ENCODE data around the gene HRK.

Gene HRK

DNA sequence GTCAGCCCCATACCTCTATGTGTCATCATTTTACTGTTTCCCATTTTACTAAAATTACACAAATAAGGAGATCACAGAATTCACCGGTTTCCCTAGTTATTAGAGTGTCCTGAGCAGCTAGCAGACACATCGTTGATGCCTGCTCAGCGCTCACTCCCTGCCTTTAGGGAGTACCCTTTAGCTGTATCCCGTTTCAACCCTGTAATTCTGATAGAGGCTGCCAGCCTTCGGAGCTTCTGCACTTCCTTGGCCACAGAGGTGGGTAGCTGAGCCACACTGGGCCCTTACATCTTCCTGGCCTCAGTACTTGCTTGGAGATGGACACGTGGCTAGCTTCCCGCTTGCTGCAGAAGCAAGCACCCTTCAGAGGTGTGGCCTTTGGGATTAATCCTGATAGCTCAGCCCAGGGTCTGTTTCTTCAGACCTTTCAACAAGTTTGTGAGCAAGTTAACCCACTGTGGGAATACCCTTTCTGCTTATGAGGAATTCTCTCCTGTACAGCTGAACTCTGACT, 15.2 kb upstream of the HRK start:
- Histone ChIP-seq H3K27ac (ENCODE audit: low read length) (no peak overlapping the region), H3K27me3 (ENCODE audit: low read depth, low read length) (peaks cover 5% of the 10 kb centered on the region), H3K9me3 (ENCODE audit: control insufficient read depth in 1 of 2, low read length in 2 of 2) (peaks cover 0 to 3% of the 10 kb centered on the region in 2 donors), H3K4me3 (ENCODE audit: low read depth in 1 of 2, low read length in 2 of 2) (no peak overlapping the region), H3K4me1 (ENCODE audit: control insufficient read depth in 1 of 2, insufficient read depth in 2 of 2, low read length in 2 of 2) (no peaks in the 10 kb centered on the region), H3K36me3 (ENCODE audit: control insufficient read depth in 1 of 2, insufficient read depth in 2 of 2, low read length in 2 of 2) (no peaks in the 10 kb centered on the region)

GRCh38 chr12:116894913-116895312, 13.7 kb upstream of the HRK start:
- no peak overlapping the region for H3K4me3 ChIP-seq (ENCODE audit: low read depth in 1 of 2, low read length in 2 of 2)
- H3K36me3 ChIP-seq (ENCODE audit: control insufficient read depth in 1 of 2, insufficient read depth in 2 of 2, low read length in 2 of 2) = no peaks in the 10 kb centered on the region
- H3K9me3 ChIP-seq (ENCODE audit: control insufficient read depth in 1 of 2, low read length in 2 of 2) = peaks cover 0 to 3% of the 10 kb centered on the region in 2 donors
- no peak overlapping the region for H3K27ac ChIP-seq (ENCODE audit: low read length)
- H3K4me1 ChIP-seq (ENCODE audit: control insufficient read depth in 1 of 2, insufficient read depth in 2 of 2, low read length in 2 of 2) = no peaks in the 10 kb centered on the region
- H3K27me3 ChIP-seq (ENCODE audit: low read depth, low read length) = no peaks in the 10 kb centered on the region

GRCh38 chr12:116892349-116893140, 11.3 kb upstream of the HRK start:
- no peaks in the 10 kb centered on the region for H3K4me1 ChIP-seq (ENCODE audit: control insufficient read depth in 1 of 2, insufficient read depth in 2 of 2, low read length in 2 of 2)
- H3K9me3 ChIP-seq (ENCODE audit: control insufficient read depth in 1 of 2, low read length in 2 of 2) = peaks cover 0 to 3% of the 10 kb centered on the region in 2 donors
- no peaks in the 10 kb centered on the region for H3K27me3 ChIP-seq (ENCODE audit: low read depth, low read length)
- H3K27ac ChIP-seq (ENCODE audit: low read length) = no peak overlapping the region
- no peaks in the 10 kb centered on the region for H3K36me3 ChIP-seq (ENCODE audit: control insufficient read depth in 1 of 2, insufficient read depth in 2 of 2, low read length in 2 of 2)
- no peak overlapping the region for H3K4me3 ChIP-seq (ENCODE audit: low read depth in 1 of 2, low read length in 2 of 2)

DNA sequence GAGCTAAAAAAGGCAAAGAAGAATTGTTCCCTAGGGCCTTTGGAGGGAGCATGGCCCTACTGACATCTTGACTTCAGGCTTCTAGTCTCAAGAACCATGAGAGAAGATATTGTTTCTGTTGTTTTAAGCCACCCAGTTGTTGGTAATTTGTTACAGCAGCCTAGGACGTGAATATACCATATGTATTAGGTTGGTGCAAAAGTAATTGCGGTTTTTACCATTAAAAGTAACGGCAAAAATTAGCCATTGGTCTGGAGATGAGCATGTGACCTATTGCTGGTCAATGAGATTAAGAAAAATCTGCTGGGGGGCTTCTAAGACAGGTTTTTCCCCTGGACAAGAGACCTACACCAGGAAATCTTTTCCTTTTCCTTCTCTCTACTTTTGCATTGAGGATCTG, 9.8 kb upstream of the HRK start:
- no peaks in the 10 kb centered on the region for H3K27me3 ChIP-seq (ENCODE audit: low read depth, low read length)
- no peak overlapping the region for H3K27ac ChIP-seq (ENCODE audit: low read length)
- no peaks in the 10 kb centered on the region for H3K4me1 ChIP-seq (ENCODE audit: control insufficient read depth in 1 of 2, insufficient read depth in 2 of 2, low read length in 2 of 2)
- H3K4me3 ChIP-seq (ENCODE audit: low read depth in 1 of 2, low read length in 2 of 2) = no peak overlapping the region
- no peaks in the 10 kb centered on the region for H3K9me3 ChIP-seq (ENCODE audit: control insufficient read depth in 1 of 2, low read length in 2 of 2)
- no peaks in the 10 kb centered on the region for H3K36me3 ChIP-seq (ENCODE audit: control insufficient read depth in 1 of 2, insufficient read depth in 2 of 2, low read length in 2 of 2)

DNA sequence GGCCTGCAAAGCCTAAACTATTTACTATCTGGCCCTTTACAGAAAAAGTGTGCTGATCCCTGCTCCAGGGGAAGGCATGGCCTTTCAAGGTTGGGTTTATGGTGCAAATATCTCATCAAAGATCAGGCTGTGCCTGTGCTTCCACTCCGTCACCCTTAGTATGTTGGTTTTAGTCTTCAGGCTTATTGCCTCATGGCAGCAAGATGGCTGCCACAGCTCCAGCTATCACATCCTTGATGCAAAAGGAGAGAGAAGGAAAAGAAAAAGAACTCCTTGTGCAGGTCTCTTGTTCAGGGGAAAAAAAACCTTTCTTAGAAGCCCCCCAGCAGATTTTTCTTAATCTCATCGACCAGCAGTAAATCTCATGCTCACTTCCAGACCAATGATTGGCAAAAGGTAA, 9.1 kb upstream of the HRK start:
- H3K9me3 ChIP-seq (ENCODE audit: control insufficient read depth in 1 of 2, low read length in 2 of 2) = no peaks in the 10 kb centered on the region
- no peak overlapping the region for H3K27ac ChIP-seq (ENCODE audit: low read length)
- H3K4me1 ChIP-seq (ENCODE audit: control insufficient read depth in 1 of 2, insufficient read depth in 2 of 2, low read length in 2 of 2) = no peaks in the 10 kb centered on the region
- no peaks in the 10 kb centered on the region for H3K27me3 ChIP-seq (ENCODE audit: low read depth, low read length)
- H3K4me3 ChIP-seq (ENCODE audit: low read depth in 1 of 2, low read length in 2 of 2) = no peak overlapping the region
- H3K36me3 ChIP-seq (ENCODE audit: control insufficient read depth in 1 of 2, insufficient read depth in 2 of 2, low read length in 2 of 2) = no peaks in the 10 kb centered on the region

GRCh38 chr12:116887897-116888296, 6.7 kb upstream of the HRK start:
- peaks cover 13% of the 10 kb centered on the region for H3K27me3 ChIP-seq (ENCODE audit: low read depth, low read length)
- H3K36me3 ChIP-seq (ENCODE audit: control insufficient read depth in 1 of 2, insufficient read depth in 2 of 2, low read length in 2 of 2) = no peaks in the 10 kb centered on the region
- no peak overlapping the region for H3K27ac ChIP-seq (ENCODE audit: low read length)
- H3K9me3 ChIP-seq (ENCODE audit: control insufficient read depth in 1 of 2, low read length in 2 of 2) = no peaks in the 10 kb centered on the region
- H3K4me3 ChIP-seq (ENCODE audit: low read depth in 1 of 2, low read length in 2 of 2) = no peak overlapping the region
- no peaks in the 10 kb centered on the region for H3K4me1 ChIP-seq (ENCODE audit: control insufficient read depth in 1 of 2, insufficient read depth in 2 of 2, low read length in 2 of 2)

- Histone ChIP-seq H3K4me1 (ENCODE audit: control insufficient read depth in 1 of 2, insufficient read depth in 2 of 2, low read length in 2 of 2) (peaks cover 0 to 5% of the 10 kb centered on the region in 2 donors), H3K27ac (ENCODE audit: low read length) (no peak overlapping the region), H3K36me3 (ENCODE audit: control insufficient read depth in 1 of 2, insufficient read depth in 2 of 2, low read length in 2 of 2) (no peaks in the 10 kb centered on the region), H3K27me3 (ENCODE audit: low read depth, low read length) (peaks cover 19% of the 10 kb centered on the region), H3K4me3 (ENCODE audit: low read depth in 1 of 2, low read length in 2 of 2) (no peak overlapping the region), H3K9me3 (ENCODE audit: control insufficient read depth in 1 of 2, low read length in 2 of 2) (no peaks in the 10 kb centered on the region)
Measured at GRCh38 chr12:116887244-116887643, 6.0 kb upstream of the HRK start.

- no peak overlapping the region for H3K27ac ChIP-seq (ENCODE audit: low read length)
- no peak overlapping the region for H3K4me3 ChIP-seq (ENCODE audit: low read depth in 1 of 2, low read length in 2 of 2)
- peaks cover 4 to 19% of the 10 kb centered on the region in 2 donors for H3K4me1 ChIP-seq (ENCODE audit: control insufficient read depth in 1 of 2, insufficient read depth in 2 of 2, low read length in 2 of 2)
- peaks cover 31% of the 10 kb centered on the region for H3K27me3 ChIP-seq (ENCODE audit: low read depth, low read length)
- no peaks in the 10 kb centered on the region for H3K36me3 ChIP-seq (ENCODE audit: control insufficient read depth in 1 of 2, insufficient read depth in 2 of 2, low read length in 2 of 2)
- no peaks in the 10 kb centered on the region for H3K9me3 ChIP-seq (ENCODE audit: control insufficient read depth in 1 of 2, low read length in 2 of 2)
Measured at GRCh38 chr12:116885491-116885890, 4.2 kb upstream of the HRK start.

DNA sequence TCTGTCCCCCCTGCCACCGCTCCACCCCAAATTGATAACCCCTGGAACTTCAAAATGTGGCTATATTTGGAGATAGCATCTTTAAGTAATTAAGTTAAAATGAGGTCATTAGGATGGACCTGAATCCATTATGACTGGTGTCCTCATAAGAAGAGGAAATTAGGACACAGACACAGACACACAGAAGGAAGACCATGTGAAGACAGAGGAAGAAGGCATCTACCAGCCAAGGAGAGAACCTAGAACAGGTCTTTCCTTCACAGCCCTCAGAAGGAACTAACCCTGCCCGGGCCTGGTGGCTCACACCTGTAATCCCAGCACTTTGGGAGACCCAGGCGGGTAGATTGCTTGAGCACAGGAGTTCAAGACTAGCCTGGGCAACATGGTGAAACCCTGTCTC, 3.6 kb upstream of the HRK start:
- H3K4me3 ChIP-seq (ENCODE audit: low read depth in 1 of 2, low read length in 2 of 2) = no peak overlapping the region
- no peaks in the 10 kb centered on the region for H3K36me3 ChIP-seq (ENCODE audit: control insufficient read depth in 1 of 2, insufficient read depth in 2 of 2, low read length in 2 of 2)
- H3K27me3 ChIP-seq (ENCODE audit: low read depth, low read length) = peaks cover 37% of the 10 kb centered on the region
- no peaks in the 10 kb centered on the region for H3K9me3 ChIP-seq (ENCODE audit: control insufficient read depth in 1 of 2, low read length in 2 of 2)
- no peak overlapping the region for H3K27ac ChIP-seq (ENCODE audit: low read length)
- H3K4me1 ChIP-seq (ENCODE audit: control insufficient read depth in 1 of 2, insufficient read depth in 2 of 2, low read length in 2 of 2) = peaks cover 4 to 25% of the 10 kb centered on the region in 2 donors

DNA sequence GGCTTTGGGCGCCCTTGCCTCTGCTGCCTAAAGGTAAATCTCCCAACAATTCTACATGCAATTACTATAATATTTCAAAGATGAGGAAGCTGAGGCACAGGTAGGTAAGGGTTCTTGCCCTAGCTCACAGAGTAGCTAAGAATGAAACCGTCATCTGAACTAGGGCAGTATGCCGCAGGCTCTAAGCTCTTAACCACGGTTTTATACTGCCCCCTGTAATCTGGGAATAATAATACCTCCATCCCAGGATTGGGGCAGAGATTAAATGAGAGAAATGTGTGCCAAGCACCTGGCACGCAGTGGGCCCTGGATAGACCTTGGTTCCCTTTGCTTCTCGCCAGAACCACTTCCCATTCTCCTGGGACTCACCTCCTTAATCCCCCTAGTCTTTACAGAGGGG, 1.5 kb upstream of the HRK start:
- peaks cover 4 to 40% of the 10 kb centered on the region in 2 donors for H3K4me1 ChIP-seq (ENCODE audit: control insufficient read depth in 1 of 2, insufficient read depth in 2 of 2, low read length in 2 of 2)
- no peak overlapping the region for H3K4me3 ChIP-seq (ENCODE audit: low read depth in 1 of 2, low read length in 2 of 2)
- H3K27me3 ChIP-seq (ENCODE audit: low read depth, low read length) = peaks cover 47% of the 10 kb centered on the region
- no peaks in the 10 kb centered on the region for H3K36me3 ChIP-seq (ENCODE audit: control insufficient read depth in 1 of 2, insufficient read depth in 2 of 2, low read length in 2 of 2)
- no peak overlapping the region for H3K27ac ChIP-seq (ENCODE audit: low read length)
- H3K9me3 ChIP-seq (ENCODE audit: control insufficient read depth in 1 of 2, low read length in 2 of 2) = no peaks in the 10 kb centered on the region

DNA sequence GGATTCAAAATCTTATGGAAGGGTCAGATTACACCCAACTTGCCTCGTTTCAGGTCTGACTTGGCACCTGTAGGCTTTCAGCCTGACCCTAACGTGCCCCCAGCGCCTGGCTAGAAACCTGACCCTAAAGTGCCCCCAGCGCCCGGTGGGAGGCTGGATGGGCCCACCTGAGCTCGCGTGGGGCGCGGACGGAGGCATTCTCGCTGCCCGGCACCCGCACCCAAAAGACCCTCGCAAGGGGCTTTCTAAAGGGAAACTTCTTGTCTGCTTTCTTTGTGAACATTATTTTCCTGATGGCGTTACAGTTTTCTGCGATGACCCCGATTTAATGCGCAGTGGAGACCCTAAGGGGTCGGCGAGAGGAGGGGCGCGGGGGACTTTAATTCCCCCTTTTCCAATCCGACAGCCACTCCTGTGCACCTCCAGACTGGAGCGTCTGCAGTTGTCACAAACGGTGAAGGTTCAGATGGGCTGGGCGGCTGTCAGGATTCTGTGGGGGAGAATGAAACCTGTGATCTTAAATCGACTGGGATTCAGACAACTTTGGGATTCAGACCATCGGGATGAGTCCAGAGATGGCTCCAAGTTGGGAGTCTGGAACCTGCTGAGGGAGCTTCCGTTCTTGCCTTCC, 751 bp upstream of the HRK start:
- Histone ChIP-seq H3K9me3 (ENCODE audit: control insufficient read depth in 1 of 2, low read length in 2 of 2) (no peaks in the 10 kb centered on the region), H3K4me3 (ENCODE audit: low read depth in 1 of 2, low read length in 2 of 2) (peak overlapping the region in 1 of 2 donors; percentile 57), H3K36me3 (ENCODE audit: control insufficient read depth in 1 of 2, insufficient read depth in 2 of 2, low read length in 2 of 2) (no peaks in the 10 kb centered on the region), H3K27me3 (ENCODE audit: low read depth, low read length) (peaks cover 54% of the 10 kb centered on the region), H3K27ac (ENCODE audit: low read length) (no peak overlapping the region), H3K4me1 (ENCODE audit: control insufficient read depth in 1 of 2, insufficient read depth in 2 of 2, low read length in 2 of 2) (peaks cover 4 to 40% of the 10 kb centered on the region in 2 donors)
